ENCODE data around the gene TDRD12. TPM values are rescaled to one million over a fixed set of nuclear protein-coding genes. Genes with fewer than 3 reads are reported as not detected.
"Not testable (repeated sequence)": the region's sequence is repeated elsewhere in the genome, so short reads cannot be mapped to it uniquely, and the experiment has no call there.

TDRD12 gene
- total RNA-seq, 1 donor from 2014 or later: not detected

DNA sequence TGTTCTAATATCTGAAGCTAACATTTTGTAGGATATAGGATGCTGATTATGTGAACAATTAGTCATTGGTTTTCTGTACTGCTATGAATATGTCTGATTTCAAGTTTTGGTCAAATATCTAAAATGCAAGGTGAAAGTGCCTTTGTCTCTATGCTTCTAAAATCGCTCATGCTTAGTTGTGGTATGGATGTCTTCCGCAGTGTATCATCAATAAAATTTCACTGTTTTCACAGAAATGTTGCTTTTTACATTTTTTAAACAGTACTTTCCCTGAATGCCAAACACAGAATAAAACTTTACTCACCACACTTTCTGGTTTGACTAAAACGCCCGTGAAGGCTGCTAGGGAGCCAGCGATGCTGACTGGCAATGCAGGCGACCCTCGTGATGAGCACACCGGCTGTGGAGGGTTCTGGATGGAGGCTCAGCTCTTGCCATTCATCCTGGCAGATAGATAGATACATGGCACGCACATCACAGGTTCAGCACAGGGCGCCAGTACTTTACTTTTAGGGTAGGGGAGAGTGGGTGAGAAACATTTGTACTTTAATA lies 109.9 kb downstream of the TDRD12 start:
- TF ChIP-seq, protein P1, sequence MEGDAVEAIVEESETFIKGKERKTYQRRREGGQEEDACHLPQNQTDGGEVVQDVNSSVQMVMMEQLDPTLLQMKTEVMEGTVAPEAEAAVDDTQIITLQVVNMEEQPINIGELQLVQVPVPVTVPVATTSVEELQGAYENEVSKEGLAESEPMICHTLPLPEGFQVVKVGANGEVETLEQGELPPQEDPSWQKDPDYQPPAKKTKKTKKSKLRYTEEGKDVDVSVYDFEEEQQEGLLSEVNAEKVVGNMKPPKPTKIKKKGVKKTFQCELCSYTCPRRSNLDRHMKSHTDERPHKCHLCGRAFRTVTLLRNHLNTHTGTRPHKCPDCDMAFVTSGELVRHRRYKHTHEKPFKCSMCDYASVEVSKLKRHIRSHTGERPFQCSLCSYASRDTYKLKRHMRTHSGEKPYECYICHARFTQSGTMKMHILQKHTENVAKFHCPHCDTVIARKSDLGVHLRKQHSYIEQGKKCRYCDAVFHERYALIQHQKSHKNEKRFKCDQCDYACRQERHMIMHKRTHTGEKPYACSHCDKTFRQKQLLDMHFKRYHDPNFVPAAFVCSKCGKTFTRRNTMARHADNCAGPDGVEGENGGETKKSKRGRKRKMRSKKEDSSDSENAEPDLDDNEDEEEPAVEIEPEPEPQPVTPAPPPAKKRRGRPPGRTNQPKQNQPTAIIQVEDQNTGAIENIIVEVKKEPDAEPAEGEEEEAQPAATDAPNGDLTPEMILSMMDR (conservative IDR thresholded peaks at IDR 0.05; ENCODE audit: low read depth, low read length): no peak
- DNase-seq (ENCODE audit: low read depth): no peak
- H3K4me3 ChIP-seq (ENCODE audit: low read depth, low read length): no peak overlapping the region

- no peak overlapping the region for H3K4me3 ChIP-seq (ENCODE audit: low read depth, low read length)
- TF ChIP-seq, protein P1 (conservative IDR thresholded peaks at IDR 0.05; ENCODE audit: low read depth, low read length): no peak
- peak; percentile 4 for DNase-seq (ENCODE audit: low read depth)
Observed at GRCh38 chr19:32830231-32831014, 110.9 kb downstream of the TDRD12 start.

- TF ChIP-seq, protein P1 (conservative IDR thresholded peaks at IDR 0.05; ENCODE audit: low read depth, low read length): no peak
Observed at GRCh38 chr19:32831611-32832010, 112.0 kb downstream of the TDRD12 start.

GRCh38 chr19:32832094-32832493 lies 112.5 kb downstream of the TDRD12 start:
- not testable (repeated sequence) for H3K4me3 ChIP-seq (ENCODE audit: low read depth, low read length); DNase-seq (ENCODE audit: low read depth)

More at GRCh38 chr19:32831611-32832010, 112.0 kb downstream of the TDRD12 start:
- no peak overlapping the region for H3K4me3 ChIP-seq (ENCODE audit: low read depth, low read length)
- no peak for DNase-seq (ENCODE audit: low read depth)

DNA sequence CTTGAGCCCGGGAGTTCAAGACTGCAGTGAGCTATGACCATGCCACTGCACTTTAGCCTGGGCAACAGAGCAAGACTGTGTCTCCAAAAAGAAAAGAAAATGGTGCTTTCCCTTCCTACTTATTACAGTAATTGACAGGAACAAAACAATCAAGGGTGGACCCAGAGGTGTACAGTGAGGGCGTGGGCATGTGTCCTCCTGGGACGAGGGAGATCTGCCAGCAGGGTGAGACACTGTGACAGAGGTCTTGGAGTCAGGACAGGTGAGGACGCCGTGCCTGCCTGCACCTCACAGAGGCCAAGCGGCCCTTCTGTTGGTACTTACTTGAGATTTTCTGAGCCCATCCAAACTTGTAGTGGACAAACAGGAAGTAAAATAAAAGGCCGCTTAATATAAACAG lies 113.3 kb downstream of the TDRD12 start:
- H3K4me3 ChIP-seq (ENCODE audit: low read depth, low read length); DNase-seq (ENCODE audit: low read depth): not testable (repeated sequence)

DNA sequence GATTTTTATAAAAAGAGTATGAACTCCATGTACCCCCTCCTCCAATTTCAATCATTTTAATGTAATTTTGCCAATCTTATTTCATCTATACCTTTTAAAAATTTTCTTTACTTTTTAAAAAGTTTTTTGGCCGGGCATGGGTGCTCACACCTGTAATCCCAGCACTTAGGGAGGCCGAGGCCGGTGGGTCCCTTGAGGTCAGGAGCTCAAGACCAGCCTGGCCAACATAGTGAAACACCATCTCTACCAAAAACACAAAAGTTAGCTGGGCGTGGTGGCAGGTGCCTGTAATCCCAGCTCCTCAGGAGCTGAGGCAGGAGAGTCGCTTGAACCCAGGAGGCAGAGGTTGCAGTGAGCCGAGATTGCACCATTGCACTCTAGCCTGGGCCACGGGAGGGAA lies 113.8 kb downstream of the TDRD12 start:
- DNase-seq (ENCODE audit: low read depth); H3K4me3 ChIP-seq (ENCODE audit: low read depth, low read length): not testable (repeated sequence)

DNA sequence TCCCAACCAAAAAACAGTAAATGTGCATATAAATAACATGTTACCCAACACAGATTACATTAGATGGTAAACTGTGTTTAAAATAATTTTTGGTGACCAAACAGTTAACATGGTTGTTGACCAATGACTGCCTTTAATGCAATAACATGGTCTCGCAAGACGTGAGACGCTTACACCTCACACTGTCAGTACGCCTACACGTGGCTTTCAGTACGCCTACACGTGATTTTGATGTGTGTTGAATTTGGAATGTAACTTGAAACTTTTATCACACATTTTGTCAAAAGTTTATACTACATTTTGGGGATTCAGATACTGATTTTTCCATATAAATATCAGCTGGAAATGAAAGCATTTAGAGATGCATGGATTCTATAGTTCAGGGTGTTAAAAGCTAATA lies 118.0 kb downstream of the TDRD12 start:
- DNase-seq (ENCODE audit: low read depth): no peak
- H3K4me3 ChIP-seq (ENCODE audit: low read depth, low read length): no peak overlapping the region
- TF ChIP-seq, protein P1 (conservative IDR thresholded peaks at IDR 0.05; ENCODE audit: low read depth, low read length): no peak

DNA sequence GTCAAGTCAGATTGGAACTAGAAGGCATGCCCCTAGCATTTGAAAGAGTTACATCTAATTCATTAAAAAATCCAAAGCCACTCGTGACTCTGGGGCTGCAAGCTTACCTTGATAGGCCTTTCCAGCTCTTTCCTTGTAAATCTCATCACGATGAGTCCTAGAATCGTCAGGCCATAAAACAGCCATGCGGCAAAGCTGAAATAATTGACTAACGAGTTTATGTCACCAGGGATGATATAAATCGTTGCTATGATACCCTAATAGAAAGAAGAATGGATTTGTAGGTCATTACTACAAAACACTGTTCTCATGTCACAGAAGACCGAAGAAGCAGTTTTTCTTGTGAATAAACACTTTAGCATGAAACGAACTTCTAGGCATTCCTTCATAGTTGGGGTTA lies 122.5 kb downstream of the TDRD12 start:
- TF ChIP-seq, protein P1 (conservative IDR thresholded peaks at IDR 0.05; ENCODE audit: low read depth, low read length): no peak

More for the DNA sequence above, 122.5 kb downstream of the TDRD12 start:
- DNase-seq (ENCODE audit: low read depth): no peak
- no peak overlapping the region for H3K4me3 ChIP-seq (ENCODE audit: low read depth, low read length)

Data from epithelial cell of proximal tubule (primary cell).